Cerebellar nuclear complex (tissue), 1 donor: ENCODE data around the gene RTEL1.
"Not testable (repeated sequence)": the region's sequence is repeated elsewhere in the genome, so short reads cannot be mapped to it uniquely, and the experiment has no call there.

Experiments
- DNase-seq, 2 experiments: peaks; one replicate each; lab custom pipeline; 2025; lab: John Stamatoyannopoulos, UW

Gene RTEL1

GRCh38 chr20:63628246-63628975 is 29.7 kb upstream of the RTEL1 start:
- DNase-seq: peak in 1 of 2 experiments; percentile 41

- DNase-seq: not testable (repeated sequence)
These were observed 27.2 kb upstream of the RTEL1 start for GRCh38 chr20:63630956-63631355.

- not testable (repeated sequence) for DNase-seq
These were observed 26.7 kb upstream of the RTEL1 start for GRCh38 chr20:63631426-63631825.

- DNase-seq: no peak
These were observed 24.4 kb upstream of the RTEL1 start for GRCh38 chr20:63633732-63634131.

GRCh38 chr20:63635431-63636141 is 22.5 kb upstream of the RTEL1 start:
- DNase-seq: no peak

GRCh38 chr20:63636752-63637628 is 21.1 kb upstream of the RTEL1 start:
- peak; percentile 25 to 86 for DNase-seq

GRCh38 chr20:63639093-63639975 is 18.8 kb upstream of the RTEL1 start:
- DNase-seq: no peak

- DNase-seq: no peak
These were observed 18.0 kb upstream of the RTEL1 start for GRCh38 chr20:63640086-63640485.

- DNase-seq: not testable (repeated sequence)
These were observed 17.4 kb upstream of the RTEL1 start for GRCh38 chr20:63640686-63641085.

- no peak for DNase-seq
These were observed 16.8 kb upstream of the RTEL1 start for GRCh38 chr20:63641146-63641791.

GRCh38 chr20:63641792-63642523 is 16.2 kb upstream of the RTEL1 start:
- DNase-seq: peak in 1 of 2 experiments; percentile 51

GRCh38 chr20:63642527-63643247 is 15.4 kb upstream of the RTEL1 start:
- DNase-seq: no peak

- no peak for DNase-seq
These were observed 14.6 kb upstream of the RTEL1 start for GRCh38 chr20:63643499-63643898.

- DNase-seq: no peak
These were observed 14.2 kb upstream of the RTEL1 start for GRCh38 chr20:63643946-63644345.

- DNase-seq: no peak
These were observed 12.9 kb upstream of the RTEL1 start for GRCh38 chr20:63645218-63645617.

- no peak for DNase-seq
These were observed 9.9 kb upstream of the RTEL1 start for GRCh38 chr20:63648190-63648589.

GRCh38 chr20:63648895-63649589 is 9.1 kb upstream of the RTEL1 start:
- no peak for DNase-seq

GRCh38 chr20:63650486-63650885 is 7.6 kb upstream of the RTEL1 start:
- not testable (repeated sequence) for DNase-seq

GRCh38 chr20:63651942-63652191 is 6.2 kb upstream of the RTEL1 start:
- no peak for DNase-seq
